HG03103 (cell line): ENCODE measurements around the gene TOP3A.
"Not testable (repeated sequence)": the region's sequence is repeated elsewhere in the genome, so short reads cannot be mapped to it uniquely, and the experiment has no call there.

Source experiments
- ATAC-seq: cut with Tn5 transposase; IDR thresholded peaks from one replicate; pipeline ENCODE4 v1.9.1; 2021; ENCODE audit warnings: low read depth; ENCODE audit not compliant: unreplicated experiment

TOP3A gene

DNA sequence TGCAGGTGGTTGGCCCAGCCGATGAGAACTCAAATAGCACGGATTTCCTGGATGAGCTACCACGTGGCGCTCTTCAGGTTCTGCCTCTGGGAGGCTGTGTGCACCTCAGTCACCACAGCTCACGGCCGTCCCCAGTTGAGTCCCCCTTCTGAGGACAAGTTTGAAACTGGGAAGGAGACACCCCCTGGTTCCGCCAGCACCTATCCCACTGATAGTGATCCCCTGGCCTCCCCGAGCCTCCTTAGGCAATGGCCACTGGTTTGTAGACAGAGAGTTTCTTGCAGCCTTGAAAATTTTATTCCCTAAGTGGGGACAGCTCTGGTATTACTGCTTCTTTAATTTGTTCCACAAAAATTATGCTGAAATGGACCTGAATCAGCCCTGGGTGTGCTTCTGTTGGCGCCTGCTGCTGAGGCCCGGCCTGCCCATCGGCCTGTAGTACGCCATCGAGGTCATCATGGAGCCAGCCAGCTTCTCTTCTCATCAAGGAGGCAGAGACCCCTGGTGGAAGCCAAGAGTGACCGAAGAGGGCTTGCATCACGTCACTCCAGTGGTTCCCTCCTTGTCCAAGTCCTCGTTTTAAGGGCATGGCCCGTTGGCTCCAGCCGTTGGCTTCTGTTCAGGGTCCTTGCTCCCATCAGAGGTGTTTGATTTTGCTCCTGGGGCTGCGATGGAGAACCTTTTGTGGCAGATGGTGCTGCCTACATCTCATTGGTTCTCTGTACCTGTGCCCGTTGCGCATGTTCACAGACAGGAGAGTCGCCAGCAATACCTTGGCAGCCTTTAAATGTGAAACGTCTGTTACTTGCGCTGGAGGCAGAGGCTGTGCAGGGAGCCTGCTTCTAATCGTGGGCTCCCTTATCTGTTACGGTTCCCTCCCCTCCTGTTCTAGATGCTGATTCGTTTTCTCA lies 9.6 kb upstream of the TOP3A start:
- ATAC-seq: no peak

DNA sequence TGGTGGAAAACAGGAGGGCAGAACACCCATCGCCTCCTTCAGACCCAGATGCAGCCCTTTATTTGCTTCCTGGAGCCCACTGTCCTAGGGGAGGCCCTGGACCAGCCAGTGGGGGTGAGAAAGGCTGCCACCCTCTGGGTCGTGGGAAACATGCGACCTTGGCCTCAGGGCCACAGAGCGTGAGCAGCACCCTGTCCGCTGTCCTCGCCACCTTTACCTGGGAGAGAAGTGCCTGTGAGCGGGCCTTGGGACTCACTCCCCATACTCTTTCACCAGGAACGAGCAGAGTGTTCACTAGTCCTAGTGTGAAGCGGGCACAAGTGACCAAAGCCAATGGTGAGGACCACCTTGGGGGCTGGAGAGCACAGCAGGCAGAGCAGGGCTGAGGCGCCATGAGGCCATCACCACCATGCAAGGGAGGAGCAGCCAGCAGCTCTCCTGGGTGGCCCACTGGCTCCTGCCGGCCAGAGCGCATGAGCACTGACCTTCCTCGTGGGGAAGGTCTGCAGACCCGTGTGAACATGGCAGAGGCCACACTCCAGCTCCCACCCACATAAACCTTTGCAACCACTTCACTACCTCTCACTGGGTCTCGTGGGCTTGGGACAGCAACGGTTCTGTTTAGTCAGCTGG lies 8.8 kb upstream of the TOP3A start:
- ATAC-seq: no peak

DNA sequence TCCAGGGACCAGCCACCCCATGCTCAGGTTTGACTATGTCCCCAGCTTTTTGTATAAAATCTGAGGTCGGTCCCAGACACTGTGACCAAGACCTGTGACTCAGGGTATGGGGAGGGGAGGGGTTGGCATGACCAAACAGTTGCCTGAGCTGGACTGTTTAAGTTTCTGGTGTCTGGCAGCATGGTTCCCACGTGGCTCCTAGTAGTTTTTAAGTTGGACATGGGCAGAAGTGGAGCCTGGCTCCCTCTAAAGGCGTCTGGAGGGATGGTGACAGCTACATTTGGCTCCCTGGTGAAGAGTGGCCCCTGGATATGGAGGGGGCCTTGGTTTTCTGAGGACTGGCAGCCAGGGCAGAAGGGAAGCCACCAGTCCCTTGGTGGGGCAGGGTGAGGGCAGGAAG lies 8.2 kb upstream of the TOP3A start:
- ATAC-seq: no peak

DNA sequence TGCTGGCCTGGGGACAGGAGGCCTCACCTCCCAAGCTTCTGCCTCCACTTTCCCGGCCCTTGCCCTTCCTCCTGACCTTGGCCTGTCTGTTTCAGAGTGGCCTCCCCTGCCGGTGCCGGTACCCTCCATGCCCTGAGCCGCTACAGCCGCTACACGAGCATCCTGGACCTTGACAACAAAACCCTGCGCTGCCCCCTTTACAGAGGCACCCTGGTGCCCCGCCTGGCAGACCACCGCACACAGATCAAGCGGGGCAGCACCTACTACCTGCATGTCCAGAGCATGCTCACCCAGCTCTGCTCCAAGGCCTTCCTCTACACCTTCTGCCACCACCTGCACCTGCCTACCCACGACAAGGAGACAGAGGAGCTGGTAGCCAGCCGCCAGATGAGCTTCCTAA lies 7.7 kb upstream of the TOP3A start:
- no peak for ATAC-seq

DNA sequence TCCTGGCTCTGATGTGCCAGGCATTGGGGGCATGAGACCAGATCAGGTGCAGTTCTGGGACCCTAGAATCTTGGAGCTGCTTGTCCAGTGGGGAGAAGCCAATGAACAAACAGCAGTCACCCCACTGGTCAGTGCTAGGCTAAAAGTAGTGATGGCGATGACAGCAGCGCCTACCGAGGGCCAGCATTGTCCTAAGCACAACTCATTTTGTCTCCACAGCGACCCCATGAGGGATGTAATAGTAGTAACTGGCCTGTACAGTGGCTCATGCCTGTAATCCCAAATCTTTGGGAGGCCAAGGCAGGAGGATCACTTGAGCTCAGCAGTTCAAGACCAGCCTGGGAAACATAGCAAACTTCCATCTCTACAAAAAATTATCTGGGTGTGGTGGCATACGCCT lies 6.5 kb upstream of the TOP3A start:
- no peak for ATAC-seq

DNA sequence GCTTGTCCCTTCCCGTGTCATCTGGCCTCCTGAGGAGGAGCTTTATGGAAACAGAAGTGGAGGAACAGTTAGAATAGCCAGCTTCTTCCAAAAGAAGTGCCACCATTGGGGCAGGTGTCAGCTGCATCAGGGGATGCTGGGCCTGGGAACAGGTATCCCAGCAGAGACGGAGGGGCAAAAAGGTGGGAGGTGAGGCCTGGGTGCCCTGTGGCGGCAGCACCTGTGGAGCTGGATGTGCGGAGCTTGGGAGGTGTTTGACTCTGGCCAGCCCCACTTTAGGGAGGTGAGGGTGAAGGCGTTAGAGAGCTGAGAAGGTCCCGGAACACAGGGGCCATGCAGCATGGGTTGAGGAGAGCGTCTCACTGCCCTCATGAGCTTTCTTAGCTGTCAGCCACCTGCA lies 5.5 kb upstream of the TOP3A start:
- no peak for ATAC-seq

DNA sequence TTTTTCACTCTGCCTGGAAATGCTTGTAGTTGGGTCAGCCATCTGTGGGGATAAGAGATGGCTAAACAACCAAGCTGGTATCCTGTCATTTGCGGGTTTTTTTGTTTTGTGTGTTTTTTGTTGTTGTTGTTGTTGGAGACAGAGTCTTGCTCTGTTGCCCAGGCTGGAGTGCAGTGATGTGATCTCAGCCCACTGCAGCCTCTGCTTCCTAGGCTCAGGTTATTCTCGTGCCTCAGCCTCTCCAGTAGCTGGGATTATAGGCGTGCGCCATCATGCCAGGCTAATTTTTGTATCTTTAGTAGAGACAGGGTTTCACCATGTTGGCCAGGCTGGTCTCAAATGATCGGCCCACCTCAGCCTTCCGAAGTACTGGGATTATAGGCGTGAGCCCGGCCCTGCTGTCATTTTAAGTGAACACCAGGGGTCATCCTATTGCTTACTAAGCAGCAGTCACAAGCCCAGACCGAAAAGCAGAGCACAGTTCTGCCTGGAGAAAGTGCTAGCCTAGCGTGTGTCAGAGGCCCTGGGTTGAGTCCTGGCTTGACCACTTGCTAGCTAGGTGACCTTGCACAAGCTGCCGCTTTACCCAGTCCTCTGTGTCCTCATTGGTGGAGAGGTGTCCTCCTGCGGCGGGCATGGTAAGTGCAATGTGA lies 4.9 kb upstream of the TOP3A start:
- no peak for ATAC-seq

DNA sequence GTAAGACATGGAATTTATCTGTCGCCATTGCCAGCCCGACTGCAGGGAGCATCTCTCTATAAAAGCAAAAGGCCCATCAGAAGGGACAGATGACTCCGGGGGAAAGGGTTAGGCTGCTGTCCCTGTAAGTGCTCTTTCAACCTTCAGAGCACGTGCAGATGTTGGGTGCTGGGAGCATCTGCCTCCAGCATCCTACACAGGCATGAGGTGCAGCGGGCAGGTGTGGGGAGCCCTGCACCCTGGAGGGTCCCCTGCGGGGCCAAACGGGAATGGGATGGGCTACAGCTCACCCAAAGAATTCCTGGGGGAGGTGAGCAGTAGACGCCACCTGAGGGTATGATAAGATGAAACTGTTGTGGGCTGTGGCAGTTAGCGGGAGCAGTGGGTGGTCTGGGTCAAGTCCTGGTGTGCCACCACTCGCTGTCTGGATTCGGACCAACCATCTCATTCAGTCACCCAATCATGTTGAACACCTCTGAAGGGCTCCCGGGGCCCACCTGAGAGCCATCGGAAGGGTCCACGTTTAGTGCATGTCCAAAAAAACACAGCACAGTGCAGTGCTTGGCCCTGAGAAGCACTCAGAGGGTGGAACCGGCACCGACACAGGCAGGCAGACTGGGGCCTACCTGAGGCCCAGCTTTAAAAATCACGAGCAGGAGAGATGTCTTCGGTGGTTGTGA lies 4.1 kb upstream of the TOP3A start:
- no peak for ATAC-seq

DNA sequence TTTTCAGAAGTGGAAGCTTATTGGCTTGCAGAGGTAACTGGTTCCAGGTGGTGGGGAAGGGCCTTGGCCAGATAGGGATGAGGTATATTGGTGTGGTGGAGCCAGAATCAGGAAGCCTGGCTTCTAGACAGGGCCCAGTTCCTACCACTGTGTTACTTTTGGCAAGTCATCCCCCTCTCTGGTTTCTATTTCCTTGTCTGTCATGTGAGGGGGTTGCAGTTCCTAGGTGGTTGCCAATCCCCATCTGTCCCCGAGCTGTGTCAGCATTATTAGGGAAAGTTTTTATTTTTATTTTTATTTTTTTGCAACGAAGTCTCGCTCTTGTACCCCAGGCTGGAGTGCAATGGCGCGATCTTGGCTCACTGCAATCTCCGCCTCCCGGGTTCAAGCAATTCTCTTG lies 3.3 kb upstream of the TOP3A start:
- no peak for ATAC-seq

DNA sequence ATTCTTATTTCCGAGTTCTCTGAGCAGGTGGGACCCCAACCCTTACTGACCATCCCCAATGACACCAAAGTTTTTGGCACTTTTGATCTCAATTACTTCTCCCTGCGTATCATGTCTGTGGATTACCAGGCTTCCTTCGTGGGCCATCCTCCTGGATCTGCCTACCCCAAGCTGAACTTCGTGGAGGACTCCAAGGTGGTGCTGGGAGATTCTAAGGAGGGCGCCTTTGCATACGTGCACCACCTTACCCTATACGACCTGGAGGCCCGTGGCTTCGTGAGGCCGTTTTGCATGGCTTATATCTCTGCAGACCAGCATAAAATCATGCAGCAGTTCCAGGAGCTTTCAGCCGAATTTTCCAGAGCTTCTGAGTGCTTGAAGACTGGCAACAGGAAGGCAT lies 1.2 kb upstream of the TOP3A start:
- no peak for ATAC-seq

DNA sequence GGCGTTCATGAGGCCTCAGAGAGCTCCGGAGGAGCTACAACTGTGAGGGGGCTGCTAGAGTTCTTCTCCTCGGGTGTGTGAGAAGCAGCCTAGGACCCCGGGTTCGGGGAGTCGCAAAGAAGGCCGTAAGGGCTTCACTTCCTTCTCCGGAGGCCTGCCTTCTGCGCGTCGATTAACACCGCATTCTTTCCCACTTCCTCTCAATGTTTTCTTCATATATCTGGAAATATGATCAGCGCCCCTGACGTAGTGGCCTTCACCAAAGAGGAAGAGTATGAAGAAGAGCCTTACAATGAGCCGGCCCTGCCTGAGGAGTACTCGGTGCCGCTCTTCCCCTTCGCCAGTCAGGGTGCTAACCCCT lies 748 bp upstream of the TOP3A start:
- ATAC-seq: no peak

DNA sequence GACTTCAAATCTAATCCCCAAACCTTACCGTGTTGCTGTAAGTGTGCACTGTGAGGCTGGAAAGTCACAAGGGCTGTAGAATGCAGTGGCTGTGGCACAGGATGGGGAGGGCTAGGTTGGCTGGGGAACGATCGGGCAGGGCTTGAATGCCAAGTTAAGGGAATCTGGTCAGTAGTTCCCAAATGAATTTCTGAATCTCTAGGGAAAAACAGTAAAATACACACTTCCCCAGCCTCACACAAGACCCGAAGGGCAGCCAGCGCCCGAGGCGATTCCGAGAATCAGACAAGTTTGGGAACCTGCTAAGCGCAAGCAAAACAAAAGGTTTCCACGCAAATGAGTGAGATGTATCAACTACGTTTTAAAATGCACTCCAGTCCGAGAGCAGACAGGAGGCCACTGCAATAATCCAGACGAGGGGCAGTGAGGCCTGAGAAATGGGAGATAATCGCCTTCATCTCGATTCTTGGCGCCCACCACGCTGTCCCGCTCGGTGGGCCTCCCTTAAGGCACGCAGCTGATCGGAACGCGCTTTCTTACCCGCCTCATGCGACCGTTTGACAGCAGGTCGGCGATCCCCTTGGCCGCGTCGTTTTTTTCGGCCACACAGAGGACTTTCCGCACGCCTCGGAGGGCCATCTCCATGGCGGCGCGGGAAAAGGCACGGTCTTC lies 599 bp downstream of the TOP3A start:
- ATAC-seq: peak; percentile 26

DNA sequence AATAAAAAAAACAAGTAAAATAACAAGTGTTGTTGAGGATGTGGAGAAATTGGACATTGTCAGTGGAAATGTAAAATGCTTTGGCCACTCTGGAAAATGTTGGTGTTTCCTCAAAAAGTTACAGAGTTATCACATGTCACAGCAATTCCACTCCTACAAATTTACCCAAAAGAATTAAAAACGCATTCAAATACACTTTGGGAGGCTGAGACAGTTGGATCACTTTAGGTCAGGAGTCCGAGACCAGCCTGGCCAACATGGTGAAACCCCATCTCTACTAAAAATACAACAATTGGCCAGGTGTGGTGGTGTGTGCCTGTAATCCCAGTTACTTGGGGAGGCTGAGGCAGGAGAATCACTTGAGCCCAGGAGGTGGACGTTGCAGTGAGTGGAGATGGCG lies 5.6 kb downstream of the TOP3A start:
- ATAC-seq: no peak

DNA sequence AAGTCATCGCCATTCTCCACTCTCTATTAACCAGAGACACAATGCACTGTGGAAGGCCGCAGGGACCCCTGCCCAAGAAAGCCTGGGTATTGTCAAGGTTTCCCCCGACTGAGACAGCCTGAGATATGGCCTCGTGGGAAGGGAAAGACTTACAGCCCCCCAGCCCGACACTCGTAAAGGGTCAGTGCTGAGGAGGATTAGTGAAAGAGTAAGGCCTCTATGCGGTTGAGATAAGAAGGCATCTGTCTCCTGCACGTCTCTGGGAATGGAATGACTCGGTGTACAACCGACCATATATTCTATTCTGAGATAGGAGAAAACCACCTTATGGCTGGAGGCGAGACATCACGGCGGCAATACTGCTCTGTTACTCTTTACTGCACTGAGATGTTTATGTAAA lies 11.6 kb downstream of the TOP3A start:
- ATAC-seq: not testable (repeated sequence)

DNA sequence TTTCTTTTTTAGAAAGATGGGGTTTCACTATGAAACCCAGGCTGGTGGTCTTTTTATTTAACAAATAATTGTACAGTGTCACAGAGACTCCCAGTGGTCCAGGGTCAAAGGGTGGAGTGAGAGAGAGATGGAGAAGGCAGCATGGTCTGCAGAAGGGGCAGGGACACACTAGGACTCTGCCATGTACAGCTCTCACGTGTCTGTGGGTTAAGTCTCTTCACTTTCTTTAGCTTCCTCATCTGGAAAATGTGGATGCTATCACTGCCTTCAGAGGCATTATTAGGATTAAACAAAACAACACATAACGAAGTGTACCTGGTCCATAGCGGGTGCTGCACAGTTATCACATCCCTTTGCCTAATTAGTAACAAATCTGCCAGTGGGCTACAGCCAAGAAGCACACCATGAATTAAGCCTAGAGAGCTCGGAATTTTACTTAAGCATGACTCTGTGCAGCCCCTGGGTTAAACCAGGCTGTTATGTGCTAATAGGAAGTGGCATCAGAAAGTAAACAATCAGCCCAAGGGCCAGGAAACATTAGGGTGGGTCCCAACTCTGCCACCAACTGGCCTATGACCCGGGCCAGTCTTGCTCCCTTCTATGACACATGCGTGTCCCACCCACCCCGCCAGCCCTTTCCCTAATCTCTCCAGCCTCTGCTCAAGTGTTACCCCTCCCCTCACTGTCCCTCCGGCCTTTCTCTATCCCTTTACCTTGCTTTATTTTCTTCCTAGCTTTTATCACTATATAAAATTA lies 13.9 kb downstream of the TOP3A start:
- ATAC-seq: no peak

DNA sequence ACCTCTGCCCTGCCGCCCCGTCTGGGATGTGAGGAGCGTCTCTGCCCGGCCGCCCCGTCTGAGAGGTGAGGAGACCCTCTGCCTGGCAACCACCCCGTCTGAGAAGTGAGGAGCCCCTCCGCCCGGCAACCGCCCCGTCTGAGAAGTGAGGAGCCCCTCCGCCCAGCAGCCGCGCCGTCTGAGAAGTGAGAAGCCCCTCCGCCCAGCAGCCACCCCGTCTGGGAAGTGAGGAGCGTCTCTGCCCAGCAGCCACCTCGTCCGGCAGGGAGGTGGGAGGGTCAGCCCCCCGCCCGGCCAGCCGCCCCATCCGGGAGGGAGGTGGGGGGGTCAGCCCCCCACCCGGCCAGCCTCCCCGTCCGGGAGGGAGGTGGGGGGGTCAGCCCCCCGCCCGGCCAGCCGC lies 16.7 kb downstream of the TOP3A start:
- ATAC-seq: not testable (repeated sequence)

DNA sequence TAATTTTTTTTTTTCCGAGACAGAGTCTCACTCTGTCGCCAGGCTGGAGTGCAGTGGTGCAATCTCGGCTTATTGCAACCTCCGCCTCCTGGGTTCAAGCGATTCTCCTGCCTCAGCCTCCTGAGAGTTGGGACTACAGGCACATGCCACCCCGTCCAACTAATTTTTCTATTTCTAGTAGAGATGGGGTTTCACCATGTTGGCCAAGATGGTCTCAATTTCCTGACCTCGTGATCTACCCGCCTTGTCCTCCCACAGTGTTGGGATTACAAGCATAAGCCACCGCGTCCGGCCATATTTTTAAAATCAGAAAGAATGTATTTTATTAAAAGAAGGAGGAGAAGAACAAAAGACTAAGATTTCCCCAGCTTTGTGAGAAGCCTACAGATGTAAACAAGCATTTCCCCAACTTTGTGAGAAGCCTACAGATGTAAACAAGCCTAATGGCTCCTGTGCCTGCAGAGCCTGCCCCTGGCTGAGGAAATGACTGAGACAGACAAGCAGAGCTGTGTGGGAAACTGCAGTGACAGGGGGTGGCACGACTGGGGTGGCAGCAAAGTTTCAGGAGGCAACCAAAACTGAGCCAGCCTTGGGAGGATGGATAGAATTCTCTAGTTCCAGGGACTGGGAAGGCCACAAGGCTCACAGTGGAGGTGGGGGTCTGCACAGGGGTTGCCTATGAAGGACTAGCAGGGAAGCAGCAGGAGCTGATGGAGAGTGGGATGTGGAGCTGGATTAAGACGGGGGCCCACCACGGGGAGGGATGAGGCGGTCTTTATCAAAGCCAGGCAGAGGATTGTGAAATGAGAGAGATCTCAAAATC lies 22.9 kb downstream of the TOP3A start:
- ATAC-seq: no peak

DNA sequence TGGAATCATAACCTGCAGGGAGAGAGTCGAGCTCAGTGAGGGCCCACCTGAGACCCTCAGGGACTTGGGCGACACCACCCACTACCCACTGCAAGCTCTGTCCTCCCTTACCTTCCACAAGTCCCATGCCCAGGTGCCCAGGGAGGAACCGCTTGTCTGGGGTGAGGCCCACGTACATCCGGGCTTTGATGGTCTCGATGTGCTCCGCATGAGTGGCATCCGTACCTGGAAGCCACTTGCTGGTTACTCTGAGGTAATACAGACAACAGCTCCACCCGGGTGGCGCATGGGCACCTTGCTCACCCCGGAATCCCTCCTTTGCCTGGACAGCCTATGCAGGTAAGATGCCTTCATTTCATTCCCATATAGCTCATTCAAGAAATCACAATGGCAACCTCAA lies 29.5 kb downstream of the TOP3A start:
- no peak for ATAC-seq

DNA sequence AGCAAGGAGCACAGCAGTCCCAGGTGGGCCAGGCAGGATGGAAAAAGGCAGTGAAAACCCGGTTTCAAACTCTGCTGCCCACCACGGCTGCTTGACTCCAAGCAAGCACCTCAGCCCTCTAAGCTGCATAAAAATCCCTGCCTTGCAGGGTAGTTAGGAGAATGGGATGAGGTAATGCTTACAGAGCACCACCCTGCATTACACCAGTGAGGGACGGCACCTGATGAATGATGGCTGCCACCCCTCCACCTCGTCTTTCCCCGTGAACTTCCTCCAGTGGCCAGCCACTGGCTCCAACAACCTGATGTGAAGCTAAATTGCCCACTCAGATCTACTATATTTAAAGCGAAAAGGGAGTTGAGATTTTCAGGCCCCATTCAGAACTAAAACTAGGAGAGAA lies 33.0 kb downstream of the TOP3A start:
- no peak for ATAC-seq
